GM12864 (cell line): ENCODE measurements around the gene ZNF679.
A peak's percentile ranks its signal among the peaks of the same experiment; 100 is the strongest.
"Not testable (repeated sequence)": the region's sequence is repeated elsewhere in the genome, so short reads cannot be mapped to it uniquely, and the experiment has no call there.

ENCODE experiments used
- DNase-seq: peaks from one replicate; pipeline ENCODE4 v3.0.0-alpha.2; 2011; ENCODE audit warnings: low read depth
- H3K4me3 ChIP-seq: 2 replicates; pipeline ENCODE4 v1.5.1; 2011; ENCODE audit warnings: mild to moderate bottlenecking, low read depth, low read length, control low read depth
- CTCF ChIP-seq: IDR thresholded peaks from 2 replicates; pipeline ENCODE4 v1.5.1; 2011; ENCODE audit warnings: low read depth, mild to moderate bottlenecking, moderate library complexity, low read length, control low read depth, inconsistent platforms; ENCODE audit errors: missing control alignments

The ZNF679 gene

GRCh38 chr7:64228174-64228573 lies at the start of gene ZNF679:
Gene ZNF679, plus strand, starts transcription at chr7:64228474. Its CDS starts 20,644 bp downstream, at chr7:64249118.
- not testable (repeated sequence) for H3K4me3 ChIP-seq, DNase-seq

- no peak overlapping the region for H3K4me3 ChIP-seq
- DNase-seq, result no peak
- TF ChIP-seq CTCF, result peak; percentile 6
Observed at GRCh38 chr7:64180989-64181388, 47.3 kb upstream of the ZNF679 start.

- H3K4me3 ChIP-seq, result no peak overlapping the region
- no peak for DNase-seq
- TF ChIP-seq CTCF, result no peak
Observed at GRCh38 chr7:64181586-64181985, 46.7 kb upstream of the ZNF679 start.

GRCh38 chr7:64182036-64182790 lies 46.1 kb upstream of the ZNF679 start:
- no peak for TF ChIP-seq CTCF
- no peak overlapping the region for H3K4me3 ChIP-seq
- DNase-seq, result no peak

GRCh38 chr7:64183126-64183742 lies 45.0 kb upstream of the ZNF679 start:
- no peak for DNase-seq
- TF ChIP-seq CTCF, result peak; percentile 57

GRCh38 chr7:64183827-64184372 lies 44.4 kb upstream of the ZNF679 start:
- no peak for TF ChIP-seq CTCF
- no peak overlapping the region for H3K4me3 ChIP-seq
- no peak for DNase-seq

More at GRCh38 chr7:64183126-64183742, 45.0 kb upstream of the ZNF679 start:
- no peak overlapping the region for H3K4me3 ChIP-seq

- no peak for TF ChIP-seq CTCF
Observed at GRCh38 chr7:64184376-64184775, 43.9 kb upstream of the ZNF679 start.

More at GRCh38 chr7:64184376-64184775, 43.9 kb upstream of the ZNF679 start:
- no peak for DNase-seq
- no peak overlapping the region for H3K4me3 ChIP-seq
